T-helper 1 cell treated with Interleukin-12 subunit alpha and Interleukin-12 subunit beta and Interleukin-4 antibody, amounts not matched to agents 30 μg/mL and 1 μg/mL, for 36 hours (primary cell): Measurements from ENCODE around the gene PLXNA3.

Experiments
- H3K27ac Mint-ChIP-seq: one replicate; pipeline ENCODE4 v1.8.0; 2021; ENCODE audit warnings: mild to moderate bottlenecking, mixed read lengths
- H3K27me3 Mint-ChIP-seq: one replicate; pipeline ENCODE4 v1.8.0; 2021; ENCODE audit warnings: low read depth, mixed read lengths
- H3K36me3 Mint-ChIP-seq: one replicate; pipeline ENCODE4 v1.8.0; 2021; ENCODE audit warnings: low read depth, mixed read lengths
- H3K4me1 Mint-ChIP-seq: one replicate; pipeline ENCODE4 v1.8.0; 2021; ENCODE audit warnings: low read depth, mixed read lengths
- H3K4me3 Mint-ChIP-seq: one replicate; pipeline ENCODE4 v1.8.0; 2021; ENCODE audit warnings: mild to moderate bottlenecking, moderate library complexity, mixed read lengths
- H3K9me3 Mint-ChIP-seq: one replicate; pipeline ENCODE4 v1.8.0; 2021; ENCODE audit warnings: mixed read lengths

PLXNA3 gene

DNA sequence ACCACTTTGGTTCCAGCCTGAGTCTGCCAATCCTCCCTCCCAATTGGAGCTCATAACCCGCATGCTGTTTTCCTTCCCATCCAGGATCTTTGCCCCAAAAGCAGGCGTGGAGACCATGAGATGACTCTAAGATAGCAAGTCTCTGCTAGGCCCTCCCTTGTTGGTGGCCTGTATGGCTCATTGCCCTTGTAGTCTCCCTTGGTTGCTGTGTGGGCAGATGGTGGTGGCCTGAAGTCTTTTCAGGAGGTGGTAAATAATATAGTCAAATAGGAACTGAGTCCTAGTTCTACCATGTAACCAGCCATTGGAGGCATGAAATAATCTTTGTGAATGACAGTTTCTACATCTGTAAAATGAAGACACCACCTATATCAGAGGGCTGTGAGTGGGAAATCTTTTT lies 28.4 kb upstream of the PLXNA3 start:
- Mint-ChIP-seq H3K4me3 (peak overlapping the region; percentile 83), H3K27ac (no peak overlapping the region), H3K27me3 (no peaks in the 10 kb centered on the region), H3K9me3 (no peaks in the 10 kb centered on the region), H3K4me1 (peaks cover 18% of the 10 kb centered on the region), H3K36me3 (peaks cover 8% of the 10 kb centered on the region)

DNA sequence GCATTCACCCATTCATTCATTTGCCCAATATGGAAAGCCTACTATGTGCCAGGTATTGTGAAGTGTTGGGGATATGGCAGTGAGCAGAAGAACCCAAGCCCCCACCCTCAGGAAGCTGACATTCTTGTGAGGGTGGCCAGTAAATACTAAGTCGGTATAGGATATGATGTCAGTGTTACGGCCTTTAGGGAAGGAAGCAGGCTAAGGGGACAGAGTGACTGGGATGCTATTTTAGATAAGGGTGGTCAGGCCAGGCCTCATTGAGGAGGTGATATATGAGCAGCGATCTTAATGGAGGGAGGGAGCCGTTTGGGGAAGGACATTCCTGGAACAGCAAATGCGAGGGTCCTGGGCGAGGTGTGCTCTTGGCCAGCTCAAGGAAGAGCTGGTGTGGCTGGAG lies 27.6 kb upstream of the PLXNA3 start:
- Mint-ChIP-seq H3K4me3 (peak overlapping the region; percentile 9), H3K9me3 (no peaks in the 10 kb centered on the region), H3K27me3 (no peaks in the 10 kb centered on the region), H3K36me3 (peaks cover 8% of the 10 kb centered on the region), H3K4me1 (peaks cover 18% of the 10 kb centered on the region), H3K27ac (no peak overlapping the region)

DNA sequence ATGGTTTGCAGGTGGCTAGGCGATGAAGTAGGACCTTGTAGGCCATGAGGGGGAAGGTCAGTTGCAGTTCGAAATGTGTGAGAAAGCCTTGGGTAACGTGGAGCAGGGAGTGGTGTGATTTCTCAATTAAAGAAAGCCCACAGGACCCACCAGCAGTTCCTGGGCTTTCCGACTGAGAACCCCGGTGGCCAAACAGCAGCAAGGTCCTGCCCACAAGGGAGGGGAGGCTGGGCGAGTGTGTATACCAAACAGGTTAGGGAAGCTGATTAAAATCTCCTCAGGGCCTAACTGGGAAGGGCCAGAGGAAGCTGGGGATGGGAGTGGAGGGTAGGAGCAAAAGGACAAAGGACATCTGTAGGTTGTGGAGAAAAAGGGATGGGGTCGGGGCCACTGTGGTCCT lies 27.2 kb upstream of the PLXNA3 start:
- Mint-ChIP-seq H3K9me3 (no peaks in the 10 kb centered on the region), H3K4me1 (peaks cover 18% of the 10 kb centered on the region), H3K4me3 (peak overlapping the region; percentile 9), H3K36me3 (peaks cover 8% of the 10 kb centered on the region), H3K27ac (no peak overlapping the region), H3K27me3 (no peaks in the 10 kb centered on the region)

DNA sequence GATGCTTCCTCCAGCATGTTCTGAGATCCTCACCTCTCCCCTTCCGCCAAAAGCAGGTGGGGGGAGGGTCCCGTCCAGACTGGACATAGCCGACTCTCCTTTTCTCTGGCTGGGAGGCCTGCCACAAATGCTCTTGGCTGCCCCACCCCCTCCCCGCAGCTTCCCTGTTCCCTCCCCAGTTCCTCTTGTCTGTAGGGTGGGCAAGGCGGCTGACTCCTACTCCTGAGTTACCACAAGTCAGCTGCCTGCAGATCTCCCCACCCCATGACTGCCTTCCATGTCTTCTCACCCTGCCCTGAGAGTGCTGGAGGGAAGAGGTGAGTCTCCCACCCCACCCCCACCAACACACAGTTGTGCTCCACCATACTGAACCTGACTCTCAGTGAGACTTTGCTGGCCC lies 26.7 kb upstream of the PLXNA3 start:
- H3K36me3 Mint-ChIP-seq = peaks cover 8% of the 10 kb centered on the region
- no peaks in the 10 kb centered on the region for H3K27me3 Mint-ChIP-seq
- no peak overlapping the region for H3K4me3 Mint-ChIP-seq
- no peak overlapping the region for H3K27ac Mint-ChIP-seq
- no peaks in the 10 kb centered on the region for H3K9me3 Mint-ChIP-seq
- peaks cover 22% of the 10 kb centered on the region for H3K4me1 Mint-ChIP-seq

DNA sequence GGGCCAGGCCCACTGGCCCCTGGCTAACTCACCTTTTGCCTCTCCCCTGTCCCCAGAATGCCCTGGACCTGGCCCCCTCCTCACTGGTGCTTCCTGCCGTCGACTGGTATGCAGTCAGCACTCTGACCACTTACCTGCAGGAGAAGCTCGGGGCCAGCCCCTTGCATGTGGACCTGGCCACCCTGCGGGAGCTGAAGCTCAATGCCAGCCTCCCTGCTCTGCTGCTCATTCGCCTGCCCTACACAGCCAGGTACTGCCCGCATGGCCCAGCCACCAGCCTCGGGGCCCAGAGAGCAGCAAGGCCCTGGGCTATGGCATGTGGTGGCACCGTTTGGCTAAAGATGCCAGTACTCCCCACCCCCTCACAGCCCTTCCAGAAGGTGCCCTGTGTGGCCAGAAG lies 25.9 kb upstream of the PLXNA3 start:
- no peak overlapping the region for H3K4me3 Mint-ChIP-seq
- no peaks in the 10 kb centered on the region for H3K27me3 Mint-ChIP-seq
- peaks cover 8% of the 10 kb centered on the region for H3K36me3 Mint-ChIP-seq
- H3K9me3 Mint-ChIP-seq = no peaks in the 10 kb centered on the region
- H3K27ac Mint-ChIP-seq = no peak overlapping the region
- H3K4me1 Mint-ChIP-seq = peaks cover 23% of the 10 kb centered on the region

DNA sequence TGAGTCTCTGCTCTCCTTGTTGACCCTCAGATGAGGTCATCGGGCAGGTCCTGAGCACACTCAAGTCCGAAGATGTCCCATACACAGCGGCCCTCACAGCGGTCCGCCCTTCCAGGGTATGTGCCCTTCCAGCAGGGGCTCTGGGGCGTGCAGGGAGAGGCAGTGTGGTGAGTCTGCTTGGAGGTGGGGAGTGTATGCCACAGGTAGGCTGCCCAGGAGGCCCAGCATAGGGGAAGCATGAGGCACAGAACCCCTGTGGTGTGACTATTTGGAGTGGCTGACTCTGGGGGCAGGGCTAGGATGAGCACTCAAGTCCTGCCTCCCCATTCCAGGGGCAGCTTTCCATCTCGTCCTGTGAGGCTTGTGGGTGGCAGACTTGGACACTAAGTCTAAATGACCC lies 24.5 kb upstream of the PLXNA3 start:
- Mint-ChIP-seq H3K27ac (no peak overlapping the region), H3K9me3 (no peaks in the 10 kb centered on the region), H3K27me3 (no peaks in the 10 kb centered on the region), H3K4me3 (no peak overlapping the region), H3K4me1 (peaks cover 24% of the 10 kb centered on the region), H3K36me3 (peaks cover 8% of the 10 kb centered on the region)

DNA sequence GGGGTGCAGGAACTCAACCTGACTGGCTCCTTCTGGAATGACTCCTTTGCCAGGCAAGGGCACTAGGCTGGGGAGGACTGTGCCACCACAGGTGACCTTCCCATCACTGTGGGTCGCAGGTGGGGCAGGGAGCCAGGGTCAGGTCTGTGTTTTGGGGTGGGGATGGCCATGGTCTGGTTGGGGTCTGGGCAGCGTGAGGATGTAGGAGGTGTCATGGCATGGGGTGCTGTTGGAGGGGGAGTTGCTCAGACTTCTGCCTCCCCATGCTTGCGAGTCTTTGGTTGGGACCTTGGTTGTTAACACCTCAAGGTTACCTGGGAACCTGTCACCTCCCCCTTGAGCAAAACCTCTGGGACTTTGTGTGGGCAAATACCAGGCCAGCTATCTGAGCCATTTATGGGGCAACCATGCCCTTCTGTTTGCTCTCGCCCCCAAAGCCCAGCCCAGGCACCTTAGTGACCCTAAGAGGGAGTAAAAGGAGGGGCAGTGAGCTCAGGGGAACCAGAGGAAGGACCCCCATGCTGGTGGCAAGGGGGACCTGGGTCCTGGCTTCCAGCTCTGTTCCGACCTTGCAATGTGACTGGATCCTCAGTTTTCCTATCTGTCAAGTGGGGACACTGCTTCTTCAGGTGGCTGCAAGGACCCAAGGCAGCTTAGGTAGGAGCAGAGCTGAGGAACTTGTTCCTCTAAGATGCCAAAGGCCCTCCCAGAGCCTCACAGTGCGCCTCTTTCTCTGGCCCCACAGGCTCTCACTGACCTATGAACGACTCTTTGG lies 23.5 kb upstream of the PLXNA3 start:
- Mint-ChIP-seq H3K4me3 (no peak overlapping the region), H3K27ac (no peak overlapping the region), H3K4me1 (peaks cover 20% of the 10 kb centered on the region), H3K36me3 (peaks cover 11% of the 10 kb centered on the region), H3K9me3 (no peaks in the 10 kb centered on the region), H3K27me3 (no peaks in the 10 kb centered on the region)

DNA sequence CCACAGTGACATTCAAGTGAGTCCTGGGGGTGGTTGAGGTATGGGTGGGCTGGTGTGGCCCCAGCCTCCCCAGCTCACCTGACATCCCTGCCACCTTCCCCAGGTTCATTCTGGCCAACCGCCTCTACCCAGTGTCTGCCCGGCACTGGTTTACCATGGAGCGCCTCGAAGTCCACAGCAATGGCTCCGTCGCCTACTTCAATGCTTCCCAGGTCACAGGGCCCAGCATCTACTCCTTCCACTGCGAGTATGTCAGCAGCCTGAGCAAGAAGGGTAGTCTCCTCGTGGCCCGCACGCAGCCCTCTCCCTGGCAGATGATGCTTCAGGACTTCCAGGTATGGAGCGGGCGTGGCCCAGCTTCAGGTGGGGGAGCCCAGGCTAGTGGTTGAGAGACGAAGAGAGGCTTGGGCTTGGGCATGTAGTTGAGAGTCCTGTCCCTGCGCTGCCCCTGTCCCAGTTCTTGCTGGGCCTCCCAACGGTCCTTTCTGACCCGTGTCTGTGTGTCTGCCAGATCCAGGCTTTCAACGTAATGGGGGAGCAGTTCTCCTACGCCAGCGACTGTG lies 22.8 kb upstream of the PLXNA3 start:
- H3K9me3 Mint-ChIP-seq = no peaks in the 10 kb centered on the region
- no peaks in the 10 kb centered on the region for H3K27me3 Mint-ChIP-seq
- no peak overlapping the region for H3K27ac Mint-ChIP-seq
- H3K4me1 Mint-ChIP-seq = peaks cover 17% of the 10 kb centered on the region
- H3K4me3 Mint-ChIP-seq = no peak overlapping the region
- H3K36me3 Mint-ChIP-seq = peaks cover 11% of the 10 kb centered on the region

DNA sequence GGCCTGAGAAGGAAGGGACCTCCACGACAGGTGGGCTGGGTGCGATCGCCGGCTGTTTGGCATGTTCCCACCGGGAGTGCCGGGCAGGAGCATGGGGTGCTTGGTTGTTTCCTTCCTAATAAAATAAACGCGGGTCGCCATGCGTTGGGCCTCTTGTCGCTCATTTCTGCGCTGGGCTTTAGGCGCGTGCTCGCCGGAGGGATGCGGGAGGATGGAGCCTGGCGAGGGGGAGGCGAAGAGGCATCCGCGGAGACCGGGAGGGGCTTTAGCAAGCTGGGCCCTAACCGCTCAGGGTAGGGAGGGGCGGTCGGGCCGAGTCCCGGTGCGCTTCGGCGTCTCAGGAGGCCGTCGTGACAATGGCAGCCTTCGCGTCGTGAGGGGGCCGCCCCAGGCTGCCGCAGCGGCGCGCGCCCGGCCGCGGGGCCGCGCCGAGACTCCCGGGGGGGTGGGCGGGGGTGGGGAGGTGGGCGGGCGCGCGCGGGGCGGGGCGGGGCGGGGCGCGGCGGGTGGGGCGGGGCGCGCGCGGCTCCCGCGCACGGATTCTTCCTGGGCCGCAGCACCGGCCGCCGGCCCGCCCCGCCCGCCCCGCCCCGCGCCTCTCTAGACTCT lies 21.6 kb upstream of the PLXNA3 start:
- Mint-ChIP-seq H3K36me3 (peaks cover 6% of the 10 kb centered on the region), H3K4me3 (peak overlapping the region; percentile 66), H3K27ac (peak overlapping the region; percentile 80), H3K4me1 (peaks cover 10% of the 10 kb centered on the region), H3K9me3 (no peaks in the 10 kb centered on the region), H3K27me3 (no peaks in the 10 kb centered on the region)

DNA sequence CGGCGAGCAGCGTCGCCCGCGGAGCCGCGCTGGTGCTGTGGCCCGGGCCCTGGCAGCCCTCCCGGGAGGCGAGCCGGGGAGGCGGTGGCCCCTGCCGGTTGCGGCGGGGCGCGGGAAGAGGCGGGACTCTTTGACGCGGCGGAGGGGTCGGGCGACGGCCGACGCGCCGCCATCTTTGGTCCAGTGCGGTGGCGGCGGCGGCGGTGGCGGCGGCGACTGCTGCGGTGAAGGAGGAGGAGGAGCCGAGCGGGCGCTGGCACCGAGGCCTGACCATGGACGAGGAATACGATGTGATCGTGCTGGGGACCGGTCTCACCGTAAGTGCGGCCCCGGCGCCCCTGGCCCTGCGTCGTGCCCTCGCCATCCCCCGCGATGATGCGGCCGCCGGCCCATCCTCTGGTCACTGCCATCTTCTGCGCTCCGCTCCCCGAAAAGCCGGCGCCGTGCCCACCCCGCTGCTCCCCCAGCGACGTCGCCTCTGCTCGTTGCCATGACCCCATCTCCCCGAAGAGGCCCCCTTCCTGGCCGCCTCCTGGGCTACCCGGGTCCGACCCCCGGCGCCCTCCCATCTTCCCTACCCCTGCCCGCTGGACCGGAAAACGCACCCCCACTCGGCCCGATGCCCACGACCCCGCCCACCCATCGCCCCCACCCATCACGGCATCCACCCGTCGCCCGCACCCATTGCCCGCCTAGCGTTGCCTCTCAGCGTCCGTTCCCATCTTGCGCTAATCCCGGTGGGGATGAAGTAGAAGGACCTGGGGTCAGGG lies 20.9 kb upstream of the PLXNA3 start, which contains the start of gene GDI1:
GDI1 (plus strand) TSS at position 172 of the 770 bp plus-strand sequence; CDS start at position 273, 101 bp downstream.
- peak within 1 kb of the TSS; percentile 80 for H3K27ac Mint-ChIP-seq
- peaks cover 8% of the 10 kb centered on the region for H3K36me3 Mint-ChIP-seq
- H3K4me3 Mint-ChIP-seq = peak within 1 kb of the TSS; percentile 84
- peaks cover 15% of the 10 kb centered on the region for H3K4me1 Mint-ChIP-seq
- no peaks in the 10 kb centered on the region for H3K9me3 Mint-ChIP-seq
- no peaks in the 10 kb centered on the region for H3K27me3 Mint-ChIP-seq

DNA sequence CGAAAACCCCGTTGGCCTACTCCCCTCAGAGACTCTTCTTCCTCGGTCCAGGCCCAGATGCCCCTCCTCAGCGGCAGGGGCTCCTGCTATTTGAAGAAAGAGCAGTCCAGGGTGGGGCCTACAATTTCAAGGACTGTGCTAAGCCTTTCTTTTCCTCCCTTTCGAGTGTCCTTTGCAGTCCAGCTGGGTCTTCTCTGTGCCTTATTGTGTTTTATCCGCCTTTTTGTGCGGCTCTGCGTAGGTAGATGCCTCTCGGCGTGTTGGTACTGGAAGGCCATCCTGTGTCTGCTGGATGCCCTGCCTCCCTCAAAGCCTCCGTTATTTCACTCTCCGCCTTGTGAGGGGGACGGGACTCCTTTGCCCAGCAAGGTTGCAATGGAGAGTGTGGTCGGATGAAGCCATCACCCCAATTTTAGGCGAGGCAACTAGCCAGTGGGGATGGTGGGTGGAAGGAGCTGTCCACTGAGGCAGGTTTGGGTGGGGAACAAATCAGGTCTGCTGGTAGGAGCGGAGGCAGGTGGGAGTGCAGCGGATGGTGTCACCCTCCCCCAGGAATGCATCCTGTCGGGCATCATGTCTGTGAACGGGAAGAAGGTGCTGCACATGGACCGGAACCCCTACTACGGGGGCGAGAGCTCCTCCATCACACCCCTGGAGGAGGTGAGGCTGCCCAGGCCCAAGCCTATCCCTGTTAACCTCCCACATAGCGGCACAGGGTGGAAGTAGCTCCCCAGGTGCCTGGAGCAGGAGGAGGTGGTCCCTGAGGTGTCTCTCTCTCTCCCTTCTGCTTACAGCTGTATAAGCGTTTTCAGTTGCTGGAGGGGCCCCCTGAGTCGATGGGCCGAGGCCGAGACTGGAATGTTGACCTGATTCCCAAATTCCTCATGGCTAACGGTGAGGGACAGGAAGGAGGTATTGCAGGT lies 19.8 kb upstream of the PLXNA3 start:
- peak overlapping the region; percentile 84 for H3K4me3 Mint-ChIP-seq
- peaks cover 6% of the 10 kb centered on the region for H3K36me3 Mint-ChIP-seq

DNA sequence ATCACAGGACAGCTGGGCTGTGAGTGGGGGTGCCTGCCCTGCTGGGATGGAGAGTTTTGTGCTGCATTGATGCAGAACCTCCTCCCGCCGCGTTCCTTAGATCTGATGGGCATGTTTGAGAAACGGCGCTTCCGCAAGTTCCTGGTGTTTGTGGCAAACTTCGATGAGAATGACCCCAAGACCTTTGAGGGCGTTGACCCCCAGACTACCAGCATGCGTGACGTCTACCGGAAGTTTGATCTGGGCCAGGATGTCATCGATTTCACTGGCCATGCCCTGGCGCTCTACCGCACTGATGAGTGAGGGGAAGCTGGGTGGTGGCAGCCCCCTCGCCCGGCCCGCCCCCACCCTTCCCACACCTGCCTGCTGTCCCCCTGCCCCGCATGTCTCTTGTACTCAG lies 18.2 kb upstream of the PLXNA3 start:
- Mint-ChIP-seq H3K27ac (no peak overlapping the region), H3K27me3 (no peaks in the 10 kb centered on the region), H3K4me1 (peaks cover 15% of the 10 kb centered on the region)

More for the DNA sequence above, 19.8 kb upstream of the PLXNA3 start:
- Mint-ChIP-seq H3K27me3 (no peaks in the 10 kb centered on the region), H3K4me1 (peaks cover 15% of the 10 kb centered on the region), H3K27ac (peak overlapping the region; percentile 79), H3K9me3 (no peaks in the 10 kb centered on the region)

DNA sequence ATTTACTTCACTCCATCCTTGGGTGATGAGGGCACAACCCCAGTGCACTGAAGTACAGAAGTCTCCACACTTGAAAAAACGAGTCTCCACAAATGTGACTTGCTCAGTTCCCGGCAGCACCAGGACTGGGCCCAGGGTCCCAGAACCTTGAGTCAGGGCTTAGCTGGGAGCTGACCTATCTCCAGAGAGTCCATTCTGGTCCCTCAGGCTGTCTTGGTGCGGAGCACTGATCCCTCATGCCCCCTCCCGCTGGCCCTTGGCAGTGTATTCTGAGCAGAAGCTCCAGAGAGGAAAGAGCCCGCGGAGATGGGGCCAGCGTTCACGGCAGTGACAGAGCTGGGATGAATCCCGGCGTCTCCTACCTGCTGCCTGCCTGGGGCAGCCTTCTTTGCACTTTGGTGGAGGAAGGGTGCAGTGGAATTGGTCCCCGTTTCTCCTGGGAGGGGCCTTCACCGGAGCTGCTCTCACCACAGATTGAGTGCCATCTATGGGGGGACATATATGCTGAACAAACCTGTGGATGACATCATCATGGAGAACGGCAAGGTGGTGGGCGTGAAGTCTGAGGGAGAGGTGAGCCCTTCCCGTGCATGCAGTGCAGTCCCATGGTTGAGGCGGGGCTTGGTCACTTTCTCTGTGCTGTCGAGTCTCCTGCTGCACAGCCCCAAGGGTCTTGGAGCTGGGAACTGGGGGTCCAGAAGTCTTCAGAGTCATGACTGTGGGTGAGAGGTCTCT lies 17.3 kb upstream of the PLXNA3 start:
- peaks cover 15% of the 10 kb centered on the region for H3K4me1 Mint-ChIP-seq
- H3K27ac Mint-ChIP-seq = no peak overlapping the region
- H3K36me3 Mint-ChIP-seq = peaks cover 5% of the 10 kb centered on the region
- no peaks in the 10 kb centered on the region for H3K27me3 Mint-ChIP-seq
- H3K4me3 Mint-ChIP-seq = no peak overlapping the region
- H3K9me3 Mint-ChIP-seq = no peaks in the 10 kb centered on the region

More for the DNA sequence above, 18.2 kb upstream of the PLXNA3 start:
- Mint-ChIP-seq H3K4me3 (no peak overlapping the region), H3K9me3 (no peaks in the 10 kb centered on the region), H3K36me3 (peaks cover 5% of the 10 kb centered on the region)
